ENCODE results near the gene PGR.

PGR gene

DNA sequence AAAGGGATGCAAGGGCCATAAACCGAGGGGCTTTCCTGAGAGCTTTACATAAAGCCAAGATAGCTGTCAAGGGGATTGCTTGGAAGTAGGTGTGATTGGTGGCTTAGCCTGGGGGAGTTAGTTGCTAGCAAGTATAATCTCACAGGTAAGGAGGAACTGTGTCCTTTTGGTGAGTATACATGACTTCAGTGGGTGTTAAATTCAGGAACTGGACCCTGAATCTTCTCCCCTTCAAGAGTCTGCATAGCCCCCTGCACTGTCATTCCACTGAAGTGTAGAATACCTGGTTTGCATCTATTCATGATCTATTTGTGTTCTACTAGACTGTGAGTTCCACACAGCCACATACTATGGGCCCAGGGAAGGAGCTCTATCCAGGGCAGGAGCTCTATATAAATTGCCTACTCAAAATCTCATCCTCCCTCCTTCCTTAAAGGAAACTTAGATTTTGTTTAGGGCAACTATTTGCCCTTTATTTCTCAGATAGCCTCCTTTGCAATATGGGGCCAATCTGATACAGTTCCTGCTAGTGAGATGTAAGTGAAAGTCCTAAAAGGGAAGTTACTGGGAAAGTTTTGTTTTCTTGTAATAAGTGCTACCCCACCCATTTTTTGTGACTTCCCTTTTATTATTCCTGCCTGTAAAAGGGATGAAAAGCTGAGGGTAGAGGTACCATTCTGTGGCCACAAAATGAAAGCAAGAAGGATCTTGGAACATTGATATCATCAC is 120.5 kb downstream of the PGR start:
- DNase-seq, result no peak

DNA sequence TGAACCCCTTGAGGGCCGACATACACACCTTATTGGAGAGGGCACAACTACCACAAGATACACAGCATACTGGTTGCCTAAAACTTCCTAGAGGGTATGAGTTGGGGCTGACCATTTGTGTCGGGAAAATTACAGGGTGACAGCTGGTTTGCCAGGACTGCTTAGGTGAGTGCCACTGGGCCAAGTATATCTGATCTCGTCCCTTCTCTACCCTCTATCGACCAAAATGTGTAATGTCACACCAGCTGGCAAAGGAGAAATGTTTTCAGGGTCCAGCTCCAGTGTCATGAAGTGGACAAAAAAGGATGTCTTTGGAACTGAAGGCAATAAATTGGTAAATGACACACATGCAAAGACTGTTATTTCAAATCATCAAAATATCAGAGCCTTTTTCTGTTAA is 126.1 kb downstream of the PGR start:
- no peak for DNase-seq

DNA sequence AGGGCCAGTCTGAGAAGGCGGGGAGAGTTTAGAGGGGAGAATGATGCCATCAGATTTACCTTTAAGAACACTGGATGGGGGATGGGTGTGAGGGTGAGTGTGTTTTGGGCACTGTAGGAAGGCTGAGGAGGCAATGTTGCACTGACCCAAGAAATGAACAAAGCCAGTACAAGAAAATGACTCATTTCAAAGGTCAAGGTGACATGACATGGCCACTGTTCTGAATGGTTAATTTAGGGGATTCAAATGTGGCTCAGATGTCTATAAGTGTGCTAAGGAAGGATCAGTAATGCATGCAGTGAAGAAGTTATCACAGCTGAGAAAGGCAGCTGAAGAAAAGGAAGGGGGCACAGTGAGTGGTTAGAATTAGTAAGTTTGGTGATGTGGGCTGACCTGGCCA is 129.9 kb downstream of the PGR start:
- DNase-seq, result no peak

DNA sequence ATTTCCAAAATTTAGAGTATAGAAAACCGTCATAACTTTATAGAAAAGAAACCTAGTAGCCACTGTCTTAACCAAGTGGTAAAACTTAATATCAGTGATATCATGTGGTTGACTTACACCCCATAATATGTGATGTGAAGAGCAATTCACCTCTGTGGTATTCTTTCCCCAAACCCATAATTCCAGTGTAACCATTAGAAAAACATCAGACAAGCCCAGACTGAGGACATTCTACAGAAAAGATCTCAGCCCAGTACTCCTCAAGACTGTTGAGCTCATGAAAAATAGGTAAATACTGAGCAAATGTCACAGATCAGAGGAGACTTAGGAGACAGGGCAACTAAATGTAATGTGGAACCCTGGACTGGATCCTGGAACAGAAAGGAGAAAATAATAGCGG is 134.6 kb downstream of the PGR start:
- no peak for DNase-seq

DNA sequence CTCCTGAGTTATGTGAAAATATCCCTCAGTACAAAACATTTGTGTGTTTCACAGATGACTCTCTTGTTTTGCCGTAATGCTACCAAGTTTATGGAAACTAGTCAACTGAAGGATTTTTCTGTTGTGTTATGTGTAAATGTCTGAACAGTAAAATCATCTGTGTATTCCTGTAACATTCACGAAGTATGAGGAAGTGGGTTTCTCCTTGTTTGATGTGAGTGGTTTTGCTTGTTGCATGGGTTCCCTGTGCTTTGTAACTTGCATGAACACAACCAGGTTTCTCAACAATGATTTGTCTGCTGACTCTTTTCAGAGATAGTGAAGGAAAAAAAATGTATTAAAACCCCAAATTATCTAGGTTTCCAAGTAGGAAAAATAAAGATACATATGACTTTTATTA is 138.1 kb downstream of the PGR start:
- DNase-seq, result no peak

DNA sequence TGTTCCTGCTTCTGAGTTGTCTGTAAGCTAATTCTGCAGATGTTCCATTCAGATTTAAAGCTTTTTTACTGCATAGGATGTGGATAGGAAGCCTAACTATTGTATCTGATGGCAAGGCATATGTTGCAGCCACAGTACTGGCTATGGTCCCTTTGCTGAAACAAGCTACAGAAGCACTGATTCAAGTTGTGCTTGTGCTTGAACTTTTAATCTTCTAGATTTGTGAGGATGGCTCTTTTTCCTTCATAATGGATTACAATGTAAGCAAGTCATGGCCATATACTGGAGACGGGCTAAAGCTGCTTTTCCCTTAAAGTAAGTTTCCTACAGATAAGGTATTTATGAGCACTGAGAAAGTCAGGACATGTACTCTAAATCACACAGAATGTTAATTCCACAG is 138.7 kb downstream of the PGR start:
- DNase-seq, result no peak

DNA sequence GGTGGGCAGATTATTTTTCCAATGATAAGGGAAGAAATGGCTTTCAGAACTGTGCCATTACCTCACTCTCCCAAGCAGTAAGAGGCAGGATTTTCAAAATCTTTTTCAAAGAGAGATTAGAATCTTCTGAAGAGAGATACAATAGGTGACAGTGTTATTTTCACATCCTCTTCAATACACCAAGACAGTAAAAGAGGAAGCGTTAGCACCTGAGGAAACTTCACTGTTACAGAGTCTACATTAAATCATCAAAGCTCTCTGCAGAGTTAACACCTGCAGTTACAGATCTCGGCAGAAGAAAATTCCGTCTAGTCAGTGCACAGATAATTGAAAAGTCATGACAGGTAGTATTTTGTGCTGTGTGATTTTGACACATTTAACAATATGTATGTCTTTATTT is 144.9 kb downstream of the PGR start:
- DNase-seq, result no peak

DNA sequence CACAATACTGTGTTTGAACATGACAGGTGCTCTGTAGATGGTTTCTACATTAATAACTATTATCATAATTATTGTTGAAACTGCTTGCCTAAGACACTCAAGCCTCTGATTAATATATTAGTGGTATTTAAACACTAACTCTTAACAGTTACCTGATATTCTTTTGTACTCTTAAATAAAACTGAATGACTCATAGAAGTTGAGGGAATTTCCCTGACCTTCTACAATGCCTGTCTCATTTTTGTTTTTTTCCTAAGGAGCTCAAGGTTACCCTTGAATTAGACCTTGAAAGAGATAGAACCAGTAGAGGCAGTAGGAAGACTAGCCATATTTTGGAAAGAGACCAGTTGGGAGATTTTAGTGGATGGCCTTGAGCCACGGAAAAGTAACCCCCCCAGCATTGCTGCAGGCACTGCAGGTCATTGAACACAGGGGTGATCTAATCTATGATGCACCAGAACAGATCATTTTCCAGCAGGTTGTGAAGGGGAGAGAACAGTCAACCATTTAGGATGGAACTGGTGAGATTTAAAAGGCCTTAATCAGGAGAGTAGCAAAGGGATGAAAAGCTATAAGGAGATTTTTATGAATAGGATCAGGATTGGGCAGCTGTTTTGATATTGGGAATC is 148.3 kb downstream of the PGR start:
- no peak for DNase-seq

DNA sequence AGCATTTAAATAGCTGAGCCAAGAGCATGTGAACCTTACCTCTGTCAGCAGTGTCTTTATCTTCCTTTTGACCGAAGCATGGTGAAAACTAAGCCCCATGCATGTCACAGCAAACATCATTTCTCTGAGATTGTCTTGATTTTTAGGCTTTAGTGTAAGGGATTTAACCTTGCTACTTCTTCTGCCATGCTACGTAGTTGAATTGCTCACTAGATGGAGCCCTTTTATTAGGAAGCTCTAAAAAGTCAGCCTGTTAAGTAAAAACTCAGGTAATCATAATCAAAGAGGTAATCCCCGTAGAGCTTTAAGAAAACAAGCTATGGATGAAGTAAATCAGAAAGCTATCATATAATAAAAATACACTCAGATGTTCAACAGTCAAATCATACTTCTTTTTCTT is 149.5 kb downstream of the PGR start:
- no peak for DNase-seq
